RPMI7951 (cell line): ENCODE results near the gene USP30. TPM values are rescaled to one million over a fixed set of nuclear protein-coding genes. Genes with fewer than 3 reads are reported as not detected.
A peak's percentile ranks its signal among the peaks of the same experiment; 100 is the strongest.

Source experiments
- DNase-seq: peaks from one replicate; pipeline ENCODE4 v3.0.0-alpha.2; 2012; ENCODE audit warnings: low read depth
- total RNA-seq: library from RNA; depleted of rRNA; stranded (reverse); fragments of >200 nt; shearing (Covaris generic); gene quantifications from 2 replicates; pipeline ENCODE4 v1.2.3, GENCODE V29; 2014

USP30 gene
- total RNA-seq, 1 experiment from 2014 or later = 7.2 TPM

- DNase-seq = peak; percentile 92
Measured at GRCh38 chr12:109097435-109098182, 45.2 kb downstream of the USP30 start, which contains the start of gene UNG. UNG (plus strand) TSS chr12:109097597; CDS start chr12:109097680, 83 bp downstream.

GRCh38 chr12:109098183-109098604, 45.8 kb downstream of the USP30 start:
- peak; percentile 65 for DNase-seq

DNA sequence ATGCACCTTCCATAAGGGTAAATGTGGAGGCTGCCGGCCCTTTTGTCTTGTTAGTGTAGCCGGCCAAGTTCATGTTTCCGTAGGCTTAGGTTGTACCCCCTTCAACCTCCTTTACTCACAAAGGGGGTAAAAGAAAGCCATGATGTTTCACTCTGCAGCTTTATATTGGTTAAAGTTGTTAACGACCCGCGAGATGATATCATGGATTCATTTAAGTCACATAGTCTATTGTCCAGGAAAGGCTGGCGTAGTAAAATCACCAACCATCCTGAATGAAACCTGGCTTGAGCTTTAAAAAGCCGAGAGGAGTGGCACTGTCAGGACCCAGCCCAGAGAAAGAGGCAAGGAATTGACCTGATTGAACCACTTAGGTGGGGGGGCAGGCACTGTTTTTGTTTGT, 46.3 kb downstream of the USP30 start:
- no peak for DNase-seq

GRCh38 chr12:109099431-109100020, 47.1 kb downstream of the USP30 start:
- DNase-seq = no peak

- DNase-seq = no peak
Measured at GRCh38 chr12:109100741-109101140, 48.4 kb downstream of the USP30 start.

- DNase-seq = no peak
Measured at GRCh38 chr12:109102491-109102890, 50.1 kb downstream of the USP30 start.

GRCh38 chr12:109105176-109105575, 52.8 kb downstream of the USP30 start:
- no peak for DNase-seq

DNA sequence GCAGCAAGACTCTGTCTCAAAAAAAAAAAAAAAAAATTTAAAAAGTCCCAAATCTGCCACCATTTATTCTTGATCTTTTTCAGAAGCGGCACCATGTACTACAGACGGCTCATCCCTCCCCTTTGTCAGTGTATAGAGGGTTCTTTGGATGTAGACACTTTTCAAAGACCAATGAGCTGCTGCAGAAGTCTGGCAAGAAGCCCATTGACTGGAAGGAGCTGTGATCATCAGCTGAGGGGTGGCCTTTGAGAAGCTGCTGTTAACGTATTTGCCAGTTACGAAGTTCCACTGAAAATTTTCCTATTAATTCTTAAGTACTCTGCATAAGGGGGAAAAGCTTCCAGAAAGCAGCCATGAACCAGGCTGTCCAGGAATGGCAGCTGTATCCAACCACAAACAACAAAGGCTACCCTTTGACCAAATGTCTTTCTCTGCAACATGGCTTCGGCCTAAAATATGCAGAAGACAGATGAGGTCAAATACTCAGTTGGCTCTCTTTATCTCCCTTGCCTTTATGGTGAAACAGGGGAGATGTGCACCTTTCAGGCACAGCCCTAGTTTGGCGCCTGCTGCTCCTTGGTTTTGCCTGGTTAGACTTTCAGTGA, 57.5 kb downstream of the USP30 start:
- no peak for DNase-seq

DNA sequence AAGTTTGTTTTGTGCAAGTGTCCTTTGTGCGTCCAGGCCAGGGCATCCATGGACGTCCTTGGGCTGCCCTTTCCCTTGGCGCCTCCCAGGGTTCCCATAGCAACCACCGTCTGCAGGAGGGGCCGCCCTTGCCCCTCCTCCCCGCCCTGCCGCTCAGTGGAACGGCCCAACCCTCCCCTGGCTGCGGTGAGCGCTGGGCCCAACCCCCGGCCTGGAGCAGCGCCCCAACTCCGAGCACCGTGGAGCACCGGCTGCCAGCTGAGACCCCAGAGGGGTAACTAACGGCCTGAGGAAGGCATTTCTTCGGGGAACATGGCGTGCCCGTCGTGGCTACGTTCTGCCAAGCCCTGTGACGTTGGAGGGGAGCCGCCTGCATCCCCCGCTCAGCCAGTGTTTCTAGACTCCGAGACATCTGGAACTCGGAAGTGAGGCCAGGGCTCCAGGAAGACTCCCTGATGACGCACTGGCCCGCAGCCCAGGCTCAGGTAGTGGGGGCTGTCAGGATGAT, 58.7 kb downstream of the USP30 start:
- DNase-seq = peak; percentile 87

DNA sequence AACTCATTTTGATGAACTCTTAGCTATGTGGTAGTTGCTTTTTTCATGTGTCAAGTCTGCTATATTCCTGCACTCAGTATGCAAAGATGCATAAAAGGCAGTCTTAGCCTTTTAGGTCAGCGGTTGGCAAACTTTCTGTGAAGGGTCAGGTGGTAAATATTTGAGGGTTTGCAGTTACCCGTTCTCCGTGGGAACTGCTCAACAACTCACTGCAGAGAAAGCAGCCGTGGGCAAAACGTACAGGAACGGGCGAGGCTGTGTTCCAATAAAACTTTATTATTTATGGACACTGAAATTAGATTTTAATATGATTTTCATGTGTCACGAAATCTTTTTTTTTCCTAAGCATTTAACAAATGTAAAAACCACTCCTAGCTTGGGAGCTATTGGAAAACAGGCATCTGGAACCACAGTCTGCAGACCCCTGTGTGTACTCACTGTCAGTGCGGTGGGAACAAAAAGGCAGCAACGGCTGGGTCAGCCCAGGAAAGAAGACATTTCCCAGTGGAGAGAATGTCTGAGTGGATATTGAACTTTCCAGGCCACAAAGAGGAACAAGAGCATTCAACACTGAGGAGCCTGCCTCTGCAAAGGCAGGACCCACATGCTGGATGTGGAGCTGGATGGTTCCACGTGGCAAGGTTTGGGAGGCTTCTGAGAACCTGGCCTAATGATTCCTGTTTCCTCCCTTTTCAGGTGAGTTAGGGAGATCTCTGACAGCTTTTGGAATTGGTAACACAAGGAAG, 60.5 kb downstream of the USP30 start:
- DNase-seq = no peak

GRCh38 chr12:109113661-109114321, 61.4 kb downstream of the USP30 start:
- DNase-seq = no peak

GRCh38 chr12:109114644-109115043, 62.3 kb downstream of the USP30 start:
- no peak for DNase-seq

GRCh38 chr12:109115404-109115757, 63.0 kb downstream of the USP30 start:
- no peak for DNase-seq

GRCh38 chr12:109115758-109116610, 63.6 kb downstream of the USP30 start, which contains the start of gene ACACB:
ACACB (plus strand) TSS chr12:109116587; CDS start chr12:109139406, 22,819 bp downstream.
- DNase-seq = no peak

DNA sequence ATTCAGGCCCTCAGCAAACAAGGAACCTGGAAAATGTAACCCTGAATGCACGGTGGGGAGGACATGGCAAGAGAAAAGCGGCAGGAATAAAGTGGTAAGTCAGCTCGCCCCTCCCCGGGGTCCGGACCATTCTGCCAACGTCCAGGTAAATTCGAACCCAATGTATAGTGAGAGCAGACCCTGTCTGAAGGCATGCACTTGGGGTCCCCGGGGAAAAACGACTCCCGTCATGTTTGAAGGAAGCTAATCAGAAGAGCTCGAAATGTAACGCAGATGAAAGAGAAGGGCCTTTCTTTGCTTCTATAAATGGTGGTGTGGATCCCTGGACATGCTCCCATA, 64.2 kb downstream of the USP30 start:
- no peak for DNase-seq

DNA sequence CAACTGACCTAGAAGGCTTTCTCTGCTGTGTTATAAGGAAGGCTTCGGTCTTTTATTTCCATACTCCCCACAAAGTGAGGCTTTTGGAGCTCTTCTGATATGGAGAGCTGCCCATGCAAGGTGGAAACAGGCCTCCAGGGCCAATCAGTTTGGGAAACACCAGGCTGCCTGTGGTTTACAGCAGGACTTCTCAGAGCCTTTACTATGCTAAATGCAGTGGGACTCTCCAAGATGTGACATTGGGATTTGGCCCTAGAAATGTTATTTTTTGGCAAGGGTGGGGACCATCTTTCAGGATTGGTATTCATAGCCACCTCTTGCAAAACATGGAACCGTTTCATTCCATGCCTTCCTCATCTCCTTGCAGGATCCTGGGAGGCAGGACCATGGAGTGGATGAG, 67.7 kb downstream of the USP30 start:
- DNase-seq = no peak

- no peak for DNase-seq
Measured at GRCh38 chr12:109120557-109120956, 68.2 kb downstream of the USP30 start.

- DNase-seq = no peak
Measured at GRCh38 chr12:109121346-109121880, 69.0 kb downstream of the USP30 start.

- no peak for DNase-seq
Measured at GRCh38 chr12:109124878-109125648, 72.7 kb downstream of the USP30 start.

DNA sequence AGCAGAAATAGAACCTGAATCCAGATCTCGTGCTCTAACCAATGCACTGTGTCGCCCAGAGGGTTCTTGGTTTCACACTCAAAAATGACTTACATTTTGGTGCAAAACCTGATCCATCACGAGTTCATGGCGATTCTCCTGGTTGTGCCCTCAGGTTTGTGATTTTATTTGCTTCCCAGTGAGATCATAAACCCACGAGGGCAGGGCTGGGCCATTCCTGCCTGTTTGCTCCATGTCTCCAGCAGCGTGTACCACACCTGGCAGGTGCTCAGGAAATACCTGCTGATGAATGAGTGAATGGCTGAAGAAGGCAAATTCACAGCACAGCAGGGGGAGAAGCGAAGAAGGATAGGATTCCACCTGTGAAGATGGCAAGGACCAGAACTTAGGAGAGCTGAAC, 73.4 kb downstream of the USP30 start:
- DNase-seq = no peak
